AG10803 (cell line): Measurements from ENCODE around the gene EFHC2.

Source experiments
- DNase-seq: peaks from one replicate; pipeline ENCODE4 v3.0.0; 2010; ENCODE audit warnings: low read depth
- H3K4me3 ChIP-seq: 2 replicates; pipeline ENCODE4 v1.5.1; 2011; ENCODE audit warnings: mild to moderate bottlenecking, low read length, control low read depth
- CTCF ChIP-seq: conservative IDR thresholded peaks from 2 replicates; pipeline ENCODE4 v1.5.1; 2011; ENCODE audit warnings: mild to moderate bottlenecking, low read length, control low read depth, inconsistent platforms

The EFHC2 gene

GRCh38 chrX:44143061-44143602 lies 200.3 kb downstream of the EFHC2 start:
- DNase-seq: no peak
- no peak for TF ChIP-seq CTCF
- H3K4me3 ChIP-seq: no peak overlapping the region

- no peak for DNase-seq
- no peak overlapping the region for H3K4me3 ChIP-seq
- TF ChIP-seq CTCF: no peak
Observed at GRCh38 chrX:44130189-44130588, 213.3 kb downstream of the EFHC2 start.

- no peak overlapping the region for H3K4me3 ChIP-seq
- no peak for DNase-seq
- TF ChIP-seq CTCF: no peak
Observed at GRCh38 chrX:44113337-44113736, 230.1 kb downstream of the EFHC2 start.

- TF ChIP-seq CTCF: no peak
- H3K4me3 ChIP-seq: no peak overlapping the region
- DNase-seq: no peak
Observed at GRCh38 chrX:44106864-44107263, 236.6 kb downstream of the EFHC2 start.

GRCh38 chrX:44105228-44105913 lies 238.1 kb downstream of the EFHC2 start:
- TF ChIP-seq CTCF: no peak
- no peak for DNase-seq
- no peak overlapping the region for H3K4me3 ChIP-seq

GRCh38 chrX:44104699-44105098 lies 238.8 kb downstream of the EFHC2 start:
- H3K4me3 ChIP-seq: no peak overlapping the region
- no peak for DNase-seq
- no peak for TF ChIP-seq CTCF

GRCh38 chrX:44101281-44101680 lies 242.2 kb downstream of the EFHC2 start:
- no peak for TF ChIP-seq CTCF
- no peak overlapping the region for H3K4me3 ChIP-seq
- DNase-seq: no peak
